Ishikawa (cell line): ENCODE measurements around the gene IER5.

Source experiments
- CEBPB ChIP-seq: IDR thresholded peaks from 2 replicates; pipeline ENCODE4 v1.6.1; 2012
- EGR1 ChIP-seq: IDR thresholded peaks from 2 replicates; pipeline ENCODE4 v1.6.1; 2012
- EP300 ChIP-seq: IDR thresholded peaks from 2 replicates; pipeline ENCODE4 v1.6.1; 2012; ENCODE audit warnings: borderline replicate concordance
- FOXM1 ChIP-seq: IDR thresholded peaks from 2 replicates; pipeline ENCODE4 v1.6.1; 2012; ENCODE audit warnings: low read depth, borderline replicate concordance
- MAX ChIP-seq: IDR thresholded peaks from 2 replicates; pipeline ENCODE4 v1.6.1; 2012
- NFIC ChIP-seq: IDR thresholded peaks from 2 replicates; pipeline ENCODE4 v1.6.1; 2012
- RAD21 ChIP-seq: IDR thresholded peaks from 2 replicates; pipeline ENCODE4 v1.6.1; 2012; ENCODE audit warnings: low read depth
- REST ChIP-seq: IDR thresholded peaks from 2 replicates; pipeline ENCODE4 v1.6.1; 2012; ENCODE audit warnings: low read depth, mild to moderate bottlenecking
- TAF1 ChIP-seq: IDR thresholded peaks from 2 replicates; pipeline ENCODE4 v1.6.1; 2012; ENCODE audit warnings: low read depth, mild to moderate bottlenecking
- TCF12 ChIP-seq: IDR thresholded peaks from 2 replicates; pipeline ENCODE4 v1.6.1; 2012; ENCODE audit warnings: low read depth
- TEAD4 ChIP-seq: IDR thresholded peaks from 2 replicates; pipeline ENCODE4 v1.6.1; 2012
- USF1 ChIP-seq: IDR thresholded peaks from 2 replicates; pipeline ENCODE4 v1.6.1; 2012
- YY1 ChIP-seq: IDR thresholded peaks from 2 replicates; pipeline ENCODE4 v1.6.1; 2012; ENCODE audit warnings: low read depth
- ZBTB7A ChIP-seq: IDR thresholded peaks from 2 replicates; pipeline ENCODE4 v1.6.1; 2012; ENCODE audit warnings: low read depth

DNA sequence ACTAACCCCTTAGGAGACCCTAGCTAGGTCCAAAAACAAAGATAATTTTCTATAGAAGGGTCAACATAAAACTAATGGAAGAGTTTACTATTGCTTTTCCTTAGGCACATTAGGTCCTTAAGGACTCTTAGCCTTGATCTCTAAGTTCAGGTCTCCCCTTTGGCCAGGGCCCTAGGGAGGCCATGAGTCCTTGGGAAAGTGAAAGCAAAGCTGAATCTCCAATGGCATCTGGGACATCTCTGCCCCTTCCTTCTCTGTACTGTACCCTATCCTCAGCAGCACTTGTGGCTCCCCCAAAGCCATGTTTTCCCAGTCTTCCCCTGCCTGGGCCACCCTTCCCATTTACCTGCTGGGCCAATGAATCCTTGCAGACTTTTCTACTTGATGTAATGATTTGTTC lies 14.3 kb downstream of the IER5 start:
- TF ChIP-seq EP300 (no peak), REST (no peak), NFIC (no peak), EGR1 (no peak), RAD21 (no peak), TEAD4 (no peak), FOXM1 (no peak), YY1 (no peak), MAX (no peak), CEBPB (no peak), TCF12 (no peak), USF1 (no peak), ZBTB7A (no peak), TAF1 (no peak)
